IPS-18a (cell line): ENCODE results near the gene BCL2L15.

Experiments used
- H3K27ac ChIP-seq: one replicate; pipeline ENCODE4 v1.5.1; 2013; ENCODE audit warnings: low read length
- H3K27me3 ChIP-seq: one replicate; pipeline ENCODE4 v1.6.1; 2013; ENCODE audit warnings: mild to moderate bottlenecking, low read length; ENCODE audit not compliant: control insufficient read depth, insufficient read depth
- H3K36me3 ChIP-seq: one replicate; pipeline ENCODE4 v1.6.1; 2013; ENCODE audit warnings: low read depth, low read length; ENCODE audit not compliant: control insufficient read depth
- H3K4me1 ChIP-seq: one replicate; pipeline ENCODE4 v1.6.1; 2013; ENCODE audit warnings: low read depth, low read length; ENCODE audit not compliant: control insufficient read depth
- H3K4me3 ChIP-seq: one replicate; pipeline ENCODE4 v1.5.1; 2013; ENCODE audit warnings: low read length
- H3K9ac ChIP-seq: one replicate; pipeline ENCODE4 v1.6.1; 2013; ENCODE audit warnings: mild to moderate bottlenecking, low read length, moderate library complexity
- H3K9me3 ChIP-seq: one replicate; pipeline ENCODE4 v1.6.1; 2013; ENCODE audit warnings: low read depth, low read length; ENCODE audit not compliant: control insufficient read depth

The BCL2L15 gene

DNA sequence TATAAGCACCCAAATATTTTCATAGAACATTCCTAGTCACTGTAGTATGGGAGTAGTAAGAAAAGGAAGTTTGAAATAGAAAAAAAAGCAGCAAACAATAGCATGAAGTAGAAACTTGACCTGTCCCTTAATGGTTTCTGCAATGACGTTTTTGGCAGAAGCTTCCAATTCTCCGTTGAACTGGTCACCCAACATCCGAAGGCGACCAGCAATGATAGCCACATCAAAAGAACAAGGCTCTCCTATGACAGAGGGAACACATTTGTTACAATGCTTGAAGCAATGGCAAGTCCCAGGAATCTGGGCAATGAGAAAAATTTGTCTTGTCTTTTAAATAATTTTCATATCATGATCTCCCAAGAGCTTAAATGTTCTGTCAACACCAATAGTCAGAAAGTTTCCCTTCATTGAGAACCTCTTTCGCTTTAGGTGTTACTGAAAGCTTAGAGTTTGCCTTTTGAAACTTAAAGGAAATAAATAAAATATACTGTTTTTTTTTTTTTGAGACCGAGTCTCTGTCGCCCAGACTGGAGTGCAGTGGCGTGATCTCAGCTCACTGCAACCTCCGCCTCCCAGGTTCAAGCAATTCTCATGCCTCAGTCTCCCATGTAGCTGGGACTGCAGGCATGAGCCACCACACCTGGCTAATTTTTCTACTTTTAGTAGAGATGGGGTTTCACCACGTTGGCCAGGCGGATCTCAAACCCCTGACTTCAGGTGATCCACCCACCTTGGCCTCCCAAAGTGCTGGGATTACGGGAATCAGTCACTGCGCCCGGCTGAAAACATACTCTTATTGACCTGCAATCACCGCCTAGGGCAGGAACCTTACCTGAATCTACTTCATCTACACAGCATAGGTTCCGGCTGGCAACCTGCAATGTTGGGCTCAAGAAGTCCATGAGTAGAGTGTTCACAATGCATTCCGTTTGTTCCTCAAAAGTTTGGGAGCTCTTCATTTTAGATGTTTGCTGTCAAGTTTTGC is 672 bp downstream of the BCL2L15 start:
- H3K9ac ChIP-seq, result no peak overlapping the region
- no peak overlapping the region for H3K4me3 ChIP-seq
- H3K9me3 ChIP-seq, result no peaks in the 10 kb centered on the region
- no peaks in the 10 kb centered on the region for H3K27me3 ChIP-seq
- no peak overlapping the region for H3K27ac ChIP-seq
- no peaks in the 10 kb centered on the region for H3K4me1 ChIP-seq
- no peaks in the 10 kb centered on the region for H3K36me3 ChIP-seq

DNA sequence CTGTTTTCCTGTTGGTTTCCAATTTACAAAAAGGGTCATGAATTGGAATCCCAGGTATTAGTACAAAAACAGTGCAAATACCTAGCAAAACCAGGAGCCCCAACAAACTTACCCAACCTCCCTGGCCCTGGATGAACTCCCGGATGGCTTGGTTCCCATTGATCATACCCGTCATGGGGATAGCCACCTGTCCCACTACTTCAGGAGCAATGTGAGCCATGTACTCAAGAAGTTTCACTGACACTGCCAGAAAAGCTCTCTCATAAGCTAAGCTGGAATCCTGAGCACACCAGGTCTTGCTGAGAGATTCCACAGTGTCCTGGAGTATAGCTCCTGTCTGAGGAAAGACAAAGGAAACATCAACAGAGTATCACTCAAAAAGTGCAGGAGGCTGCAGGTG is 5.7 kb downstream of the BCL2L15 start:
- H3K27me3 ChIP-seq, result no peaks in the 10 kb centered on the region
- H3K9ac ChIP-seq, result no peak overlapping the region
- no peaks in the 10 kb centered on the region for H3K36me3 ChIP-seq
- H3K4me1 ChIP-seq, result peaks cover 2% of the 10 kb centered on the region
- no peaks in the 10 kb centered on the region for H3K9me3 ChIP-seq
- no peak overlapping the region for H3K27ac ChIP-seq
- no peak overlapping the region for H3K4me3 ChIP-seq

DNA sequence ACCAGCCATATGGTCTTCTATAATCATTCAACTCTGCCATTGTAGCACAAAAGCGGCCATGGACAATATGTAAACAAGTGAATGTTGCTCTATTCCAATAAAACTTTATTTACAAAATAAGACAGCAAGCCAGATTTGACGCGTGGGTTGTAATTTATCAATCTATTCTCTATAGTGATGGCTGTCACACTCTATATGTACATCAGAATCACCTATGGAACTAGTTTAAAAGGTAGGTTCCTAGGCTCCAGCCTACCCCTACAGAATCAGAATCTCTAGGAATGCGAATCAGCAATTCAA is 7.7 kb downstream of the BCL2L15 start:
- H3K27me3 ChIP-seq, result no peaks in the 10 kb centered on the region
- no peak overlapping the region for H3K27ac ChIP-seq
- no peaks in the 10 kb centered on the region for H3K36me3 ChIP-seq
- peaks cover 2% of the 10 kb centered on the region for H3K4me1 ChIP-seq
- H3K9me3 ChIP-seq, result no peaks in the 10 kb centered on the region
- H3K9ac ChIP-seq, result no peak overlapping the region
- no peak overlapping the region for H3K4me3 ChIP-seq

DNA sequence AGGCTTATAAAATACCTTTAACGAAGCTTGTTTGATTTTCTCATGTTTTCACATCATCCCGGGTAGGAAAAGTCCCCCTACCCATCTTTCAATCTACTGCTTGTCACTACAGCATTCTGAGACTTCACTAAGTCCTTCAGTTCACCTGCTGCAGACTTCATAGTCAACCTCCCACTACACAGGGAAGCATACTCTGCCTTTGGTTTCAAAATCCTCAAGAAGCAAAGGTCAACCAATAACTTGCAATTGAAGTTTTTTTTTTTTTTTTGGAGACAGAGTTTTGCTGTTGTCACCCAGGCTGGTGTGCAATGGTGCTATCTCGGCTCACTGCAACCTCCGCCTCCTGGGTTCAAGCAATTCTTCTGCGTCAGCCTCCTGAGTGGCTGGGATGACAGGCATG is 11.2 kb downstream of the BCL2L15 start:
- Histone ChIP-seq H3K4me1 (peaks cover 2% of the 10 kb centered on the region), H3K27ac (no peak overlapping the region), H3K9me3 (no peaks in the 10 kb centered on the region), H3K27me3 (no peaks in the 10 kb centered on the region), H3K4me3 (no peak overlapping the region), H3K9ac (no peak overlapping the region), H3K36me3 (no peaks in the 10 kb centered on the region)

DNA sequence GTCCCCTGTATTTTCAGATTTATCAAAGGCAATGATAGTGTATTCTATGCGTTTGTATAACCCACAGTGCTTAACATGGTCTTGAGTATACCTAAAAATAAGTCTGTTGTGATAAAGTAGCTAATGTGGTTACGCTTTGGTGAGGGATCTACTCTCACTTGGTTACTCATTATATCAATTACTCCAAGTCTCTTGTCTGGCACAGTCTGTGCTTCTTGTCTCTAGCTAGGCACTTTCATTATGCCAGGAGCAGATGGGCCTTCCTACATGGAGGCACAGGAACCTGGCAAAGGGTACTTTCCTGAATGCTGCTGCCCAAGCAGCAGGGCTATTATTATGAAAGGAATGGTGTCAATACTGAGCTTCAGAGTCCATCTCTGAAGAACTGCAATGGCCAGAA is 11.7 kb downstream of the BCL2L15 start:
- H3K27ac ChIP-seq, result no peak overlapping the region
- H3K9me3 ChIP-seq, result no peaks in the 10 kb centered on the region
- no peaks in the 10 kb centered on the region for H3K36me3 ChIP-seq
- H3K9ac ChIP-seq, result no peak overlapping the region
- H3K4me3 ChIP-seq, result no peak overlapping the region
- peaks cover 2% of the 10 kb centered on the region for H3K4me1 ChIP-seq
- no peaks in the 10 kb centered on the region for H3K27me3 ChIP-seq

DNA sequence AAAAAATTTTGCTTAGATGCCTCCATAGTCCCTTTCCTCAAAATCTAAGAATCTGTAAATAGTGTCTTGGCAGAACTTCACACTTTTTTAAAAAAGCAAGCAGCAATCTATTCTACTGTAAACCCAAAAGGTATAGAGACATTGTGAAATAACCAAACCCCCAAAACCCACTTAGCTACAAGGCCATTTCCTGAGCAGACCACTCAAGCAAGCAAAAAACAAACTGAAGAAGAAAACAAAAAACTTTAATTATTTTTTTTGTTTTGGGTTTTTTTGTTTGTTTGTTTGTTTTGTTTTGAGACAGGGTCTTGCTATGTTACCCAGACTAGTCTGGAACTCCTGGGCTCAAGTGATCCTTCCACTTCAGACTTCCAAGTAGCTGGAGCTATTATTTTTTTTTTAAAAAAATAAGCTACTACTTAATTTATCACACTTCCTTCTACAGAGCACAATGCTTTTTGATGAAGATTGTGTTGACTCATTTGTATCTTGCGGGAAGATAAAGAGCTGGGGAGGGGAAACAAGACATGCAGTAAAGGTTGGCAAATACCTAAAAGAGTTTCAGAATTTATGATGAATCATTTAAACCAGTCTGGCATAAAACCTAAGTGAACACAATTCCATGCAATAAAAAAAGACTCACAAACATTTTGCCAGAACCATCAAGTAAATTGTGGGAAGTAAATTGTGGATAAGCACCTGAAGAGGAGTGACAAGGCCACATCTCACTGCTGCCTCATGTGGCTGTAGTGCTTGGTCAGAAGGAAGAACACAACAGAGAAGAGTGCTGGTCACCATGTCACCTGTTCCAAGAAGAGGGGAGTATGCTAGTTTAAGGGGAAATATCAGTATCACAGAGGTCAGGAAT is 13.1 kb downstream of the BCL2L15 start:
- Histone ChIP-seq H3K4me1 (no peaks in the 10 kb centered on the region), H3K9me3 (no peaks in the 10 kb centered on the region), H3K36me3 (no peaks in the 10 kb centered on the region), H3K27me3 (no peaks in the 10 kb centered on the region), H3K9ac (no peak overlapping the region), H3K4me3 (no peak overlapping the region), H3K27ac (no peak overlapping the region)

DNA sequence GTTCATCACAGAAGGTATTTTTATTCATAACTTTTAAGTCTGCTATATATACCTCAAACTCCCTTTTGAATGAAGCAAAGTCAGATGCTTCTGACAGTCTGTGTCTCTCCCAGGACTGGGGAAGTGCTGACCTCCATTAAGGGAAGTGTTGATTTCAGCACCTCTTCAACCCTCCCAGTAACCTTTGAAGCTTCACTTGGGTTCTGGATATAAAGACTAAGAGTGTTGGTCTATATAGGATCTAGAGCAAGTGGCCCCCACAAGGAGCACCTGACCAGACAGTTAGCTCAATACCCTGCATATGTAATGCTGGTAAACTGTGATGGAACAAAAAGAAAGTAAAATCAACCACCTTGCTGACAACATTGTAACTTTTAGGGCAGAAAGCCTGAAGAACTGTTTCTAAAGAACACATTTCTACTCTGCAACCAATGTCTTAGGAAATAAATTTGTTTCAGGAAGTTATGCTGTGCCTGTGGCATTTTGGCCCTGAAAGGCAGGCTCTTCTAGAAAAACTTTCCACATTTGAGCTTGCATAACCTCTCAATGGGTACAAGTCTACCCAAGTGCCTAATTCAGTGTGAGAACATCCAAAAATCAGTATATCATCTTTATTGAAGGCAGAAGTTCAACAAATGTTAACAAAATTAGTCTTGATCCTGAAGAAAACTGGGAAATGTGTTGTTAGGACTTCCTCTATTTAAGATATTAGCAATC is 15.0 kb downstream of the BCL2L15 start:
- Histone ChIP-seq H3K27ac (no peak overlapping the region), H3K36me3 (no peaks in the 10 kb centered on the region), H3K9me3 (no peaks in the 10 kb centered on the region), H3K9ac (no peak overlapping the region), H3K4me3 (no peak overlapping the region), H3K27me3 (no peaks in the 10 kb centered on the region), H3K4me1 (no peaks in the 10 kb centered on the region)

DNA sequence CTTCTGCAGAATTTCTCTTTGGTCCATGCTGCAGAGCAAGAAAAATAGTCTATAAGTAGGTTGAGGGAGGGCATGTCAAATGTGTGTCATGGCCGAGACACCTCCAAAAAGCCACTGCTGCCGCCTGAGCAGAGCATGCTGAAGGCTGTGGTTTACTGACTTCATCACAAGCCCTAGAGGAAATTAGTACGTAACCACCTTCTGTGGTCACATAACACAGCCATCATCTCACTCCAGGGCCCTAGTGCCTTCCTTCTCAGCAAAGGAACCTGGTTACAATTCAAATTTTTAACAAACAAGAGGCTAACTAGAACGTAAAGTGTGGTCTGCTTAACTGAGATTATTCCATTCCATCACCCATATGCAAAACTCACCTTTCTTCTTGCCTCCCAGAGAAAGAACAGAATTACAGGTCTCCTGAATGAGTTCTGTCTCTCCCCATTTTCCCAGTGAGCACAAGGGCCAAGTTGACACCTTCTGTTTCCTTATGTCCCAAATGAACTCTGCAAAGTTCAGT is 15.7 kb downstream of the BCL2L15 start, which contains the start of gene PTPN22:
TSS of gene PTPN22 (minus strand) at position 116 of the 517 bp plus-strand sequence.
- no peaks in the 10 kb centered on the region for H3K36me3 ChIP-seq
- H3K9ac ChIP-seq, result no peak within 1 kb of the TSS
- H3K9me3 ChIP-seq, result no peaks in the 10 kb centered on the region
- H3K4me1 ChIP-seq, result no peaks in the 10 kb centered on the region
- H3K27ac ChIP-seq, result no peak within 1 kb of the TSS
- no peaks in the 10 kb centered on the region for H3K27me3 ChIP-seq
- no peak within 1 kb of the TSS for H3K4me3 ChIP-seq

DNA sequence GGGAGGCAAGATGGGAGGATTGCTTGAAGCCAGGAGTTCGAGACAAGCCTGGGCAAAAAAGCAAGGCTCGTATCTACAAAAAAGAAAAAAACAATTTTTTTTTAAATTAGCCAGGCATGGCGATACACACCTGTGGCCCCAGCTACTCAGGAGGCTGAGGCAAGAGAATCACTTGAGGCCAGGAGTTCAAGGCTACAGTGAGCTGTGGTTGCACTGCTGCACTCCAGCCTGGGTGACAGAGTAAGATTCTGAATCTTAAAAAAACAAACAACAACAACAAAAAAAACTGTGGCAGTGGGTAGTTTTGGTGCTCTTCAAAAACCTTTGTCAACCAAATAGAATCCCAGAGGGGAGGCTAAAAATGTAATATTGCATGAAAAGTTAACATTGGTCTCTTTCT is 16.6 kb downstream of the BCL2L15 start:
- no peaks in the 10 kb centered on the region for H3K9me3 ChIP-seq
- no peak overlapping the region for H3K9ac ChIP-seq
- H3K27ac ChIP-seq, result no peak overlapping the region
- no peaks in the 10 kb centered on the region for H3K36me3 ChIP-seq
- H3K27me3 ChIP-seq, result no peaks in the 10 kb centered on the region
- no peak overlapping the region for H3K4me3 ChIP-seq
- H3K4me1 ChIP-seq, result no peaks in the 10 kb centered on the region

DNA sequence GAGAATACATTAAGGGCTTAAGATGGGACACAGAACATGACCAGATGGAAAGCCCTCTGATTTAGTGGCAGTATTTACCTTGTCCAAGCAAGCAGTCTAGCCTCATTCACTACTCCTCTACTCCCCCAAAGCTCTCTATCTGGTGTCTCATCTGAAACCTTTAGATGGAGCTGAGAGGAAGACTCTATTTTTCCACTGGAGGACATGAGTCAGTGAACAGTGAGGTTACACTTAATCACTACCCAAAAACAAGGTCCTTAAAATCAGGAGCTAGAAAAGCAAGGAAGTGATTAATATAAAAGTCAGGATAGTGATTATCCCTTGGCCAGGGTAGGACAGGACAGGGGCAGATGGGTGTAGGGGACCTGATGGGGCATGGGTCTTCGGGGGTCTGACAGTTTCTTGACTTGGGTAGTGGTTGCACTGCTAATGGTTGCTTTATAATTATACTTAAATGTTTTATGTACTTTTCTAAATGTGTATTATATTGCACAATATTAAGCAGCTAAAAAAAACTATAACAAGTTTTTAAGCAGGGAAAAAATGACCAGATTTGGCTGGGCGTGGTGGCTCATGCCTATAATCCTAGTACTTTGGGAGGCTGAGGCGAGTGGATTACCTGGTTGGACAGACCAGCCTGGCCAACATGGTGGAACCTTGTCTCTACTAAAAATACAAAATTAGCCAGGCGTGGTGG is 18.8 kb downstream of the BCL2L15 start:
- no peaks in the 10 kb centered on the region for H3K36me3 ChIP-seq
- no peaks in the 10 kb centered on the region for H3K4me1 ChIP-seq

DNA sequence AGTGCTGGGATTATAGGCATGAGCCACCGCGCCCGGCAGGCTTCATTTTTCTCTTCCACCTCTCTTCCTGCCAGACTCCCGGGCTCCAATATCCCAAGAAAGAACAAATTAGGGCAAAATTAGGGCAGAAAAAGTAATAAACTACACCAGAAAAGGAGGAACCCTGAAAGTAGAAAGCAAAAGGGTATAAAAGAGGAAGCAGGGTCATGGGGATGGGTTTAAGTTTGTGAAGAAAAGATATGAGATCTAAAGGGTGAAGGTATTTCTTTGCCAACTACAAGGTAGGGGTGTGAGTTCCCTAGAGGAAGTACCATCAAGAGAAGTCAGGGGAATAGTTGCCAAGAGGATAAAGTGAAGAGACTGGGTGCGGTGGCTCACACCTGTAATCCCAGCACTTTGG is 25.7 kb downstream of the BCL2L15 start:
- Histone ChIP-seq H3K9ac (no peak overlapping the region), H3K9me3 (no peaks in the 10 kb centered on the region), H3K27ac (no peak overlapping the region)

More for the DNA sequence above, 18.8 kb downstream of the BCL2L15 start:
- Histone ChIP-seq H3K9me3 (no peaks in the 10 kb centered on the region), H3K27me3 (no peaks in the 10 kb centered on the region), H3K9ac (no peak overlapping the region), H3K27ac (no peak overlapping the region), H3K4me3 (no peak overlapping the region)

More for the DNA sequence above, 25.7 kb downstream of the BCL2L15 start:
- Histone ChIP-seq H3K36me3 (no peaks in the 10 kb centered on the region), H3K27me3 (no peaks in the 10 kb centered on the region), H3K4me1 (no peaks in the 10 kb centered on the region), H3K4me3 (no peak overlapping the region)
